Duodenal mucosa (tissue), 2 donors: ENCODE measurements around the gene HSPA14.

Experiments
- H3K27ac ChIP-seq: one replicate; pipeline ENCODE4 v1.7.0; 2013; ENCODE audit warnings: low read depth, low read length
- H3K27me3 ChIP-seq, 2 donors: one replicate each; pipeline ENCODE4 v1.7.0; 2013; ENCODE audit warnings: low read length in 2 of 2, control low read depth in 1 of 2; ENCODE audit not compliant: insufficient read depth in 2 of 2, control insufficient read depth in 1 of 2
- H3K36me3 ChIP-seq, 2 donors: one replicate each; pipeline ENCODE4 v1.7.0; 2013; ENCODE audit warnings: low read length in 2 of 2, control low read depth in 1 of 2; ENCODE audit not compliant: insufficient read depth in 2 of 2, control insufficient read depth in 1 of 2
- H3K4me1 ChIP-seq, 2 donors: one replicate each; pipeline ENCODE4 v1.7.0; 2013; ENCODE audit warnings: low read length in 2 of 2, control low read depth in 1 of 2; ENCODE audit not compliant: insufficient read depth in 2 of 2, control insufficient read depth in 1 of 2
- H3K4me3 ChIP-seq, 2 donors: one replicate each; pipeline ENCODE4 v1.7.0; 2013; ENCODE audit warnings: low read length in 2 of 2, low read depth in 1 of 2
- H3K9ac ChIP-seq, 2 donors: one replicate each; pipeline ENCODE4 v1.7.0; 2013; ENCODE audit warnings: low read length in 2 of 2, low read depth in 1 of 2
- H3K9me3 ChIP-seq, 2 donors: one replicate each; pipeline ENCODE4 v1.7.0; 2013; ENCODE audit warnings: low read length in 2 of 2, control low read depth in 1 of 2; ENCODE audit not compliant: control insufficient read depth in 1 of 2

HSPA14 gene

GRCh38 chr10:14879124-14879927 lies 41.2 kb downstream of the HSPA14 start:
- Histone ChIP-seq H3K4me3 (peak overlapping the region; percentile 94 to 96), H3K4me1 (peaks cover 14% of the 10 kb centered on the region in 2 donors), H3K27ac (peak overlapping the region; percentile 96), H3K9ac (peak overlapping the region; percentile 72 to 75), H3K27me3 (no peaks in the 10 kb centered on the region), H3K9me3 (no peaks in the 10 kb centered on the region), H3K36me3 (peaks cover 0 to 3% of the 10 kb centered on the region in 2 donors)

- Histone ChIP-seq H3K4me3 (peak overlapping the region; percentile 94 to 96), H3K27ac (no peak overlapping the region), H3K9ac (peak overlapping the region; percentile 72 to 75), H3K27me3 (no peaks in the 10 kb centered on the region), H3K9me3 (no peaks in the 10 kb centered on the region), H3K4me1 (peaks cover 14 to 17% of the 10 kb centered on the region in 2 donors), H3K36me3 (no peaks in the 10 kb centered on the region)
These were observed 41.8 kb downstream of the HSPA14 start for GRCh38 chr10:14879928-14880193.

- Histone ChIP-seq H3K9me3 (no peaks in the 10 kb centered on the region), H3K4me1 (peaks cover 14 to 19% of the 10 kb centered on the region in 2 donors), H3K36me3 (no peaks in the 10 kb centered on the region), H3K27me3 (no peaks in the 10 kb centered on the region), H3K27ac (no peak overlapping the region), H3K4me3 (peak overlapping the region; percentile 94 to 96), H3K9ac (peak overlapping the region in 1 of 2 donors; percentile 75)
These were observed 42.1 kb downstream of the HSPA14 start for GRCh38 chr10:14880229-14880628.

- Histone ChIP-seq H3K9me3 (no peaks in the 10 kb centered on the region), H3K27me3 (no peaks in the 10 kb centered on the region), H3K4me3 (no peak overlapping the region), H3K4me1 (peaks cover 8 to 10% of the 10 kb centered on the region in 2 donors), H3K9ac (no peak overlapping the region), H3K27ac (no peak overlapping the region), H3K36me3 (no peaks in the 10 kb centered on the region)
These were observed 46.0 kb downstream of the HSPA14 start for GRCh38 chr10:14884082-14884481.

- Histone ChIP-seq H3K9me3 (no peaks in the 10 kb centered on the region), H3K4me1 (peaks cover 0 to 10% of the 10 kb centered on the region in 2 donors), H3K27me3 (no peaks in the 10 kb centered on the region), H3K4me3 (no peak overlapping the region), H3K27ac (no peak overlapping the region), H3K9ac (no peak overlapping the region), H3K36me3 (no peaks in the 10 kb centered on the region)
These were observed 51.2 kb downstream of the HSPA14 start for GRCh38 chr10:14889318-14889717.

GRCh38 chr10:14891151-14891550 lies 53.0 kb downstream of the HSPA14 start:
- no peaks in the 10 kb centered on the region for H3K36me3 ChIP-seq
- no peak overlapping the region for H3K9ac ChIP-seq
- H3K4me1 ChIP-seq, result peaks cover 0 to 5% of the 10 kb centered on the region in 2 donors
- no peak overlapping the region for H3K4me3 ChIP-seq
- no peaks in the 10 kb centered on the region for H3K9me3 ChIP-seq
- H3K27me3 ChIP-seq, result no peaks in the 10 kb centered on the region
- no peak overlapping the region for H3K27ac ChIP-seq

- Histone ChIP-seq H3K4me1 (no peaks in the 10 kb centered on the region), H3K27me3 (no peaks in the 10 kb centered on the region), H3K36me3 (peaks cover 11 to 35% of the 10 kb centered on the region in 2 donors)
These were observed 66.2 kb downstream of the HSPA14 start for GRCh38 chr10:14904316-14904732.

GRCh38 chr10:14904864-14905263 lies 66.8 kb downstream of the HSPA14 start:
- Histone ChIP-seq H3K27me3 (no peaks in the 10 kb centered on the region), H3K9ac (no peak overlapping the region), H3K27ac (no peak overlapping the region), H3K4me3 (no peak overlapping the region), H3K36me3 (peaks cover 11 to 40% of the 10 kb centered on the region in 2 donors), H3K9me3 (no peaks in the 10 kb centered on the region), H3K4me1 (no peaks in the 10 kb centered on the region)

More at GRCh38 chr10:14904316-14904732, 66.2 kb downstream of the HSPA14 start:
- H3K4me3 ChIP-seq, result no peak overlapping the region
- no peak overlapping the region for H3K9ac ChIP-seq
- H3K27ac ChIP-seq, result no peak overlapping the region
- H3K9me3 ChIP-seq, result no peaks in the 10 kb centered on the region

- Histone ChIP-seq H3K4me3 (no peak overlapping the region), H3K9ac (no peak overlapping the region), H3K9me3 (no peaks in the 10 kb centered on the region), H3K27ac (no peak overlapping the region), H3K36me3 (peaks cover 11 to 46% of the 10 kb centered on the region in 2 donors), H3K27me3 (no peaks in the 10 kb centered on the region), H3K4me1 (no peaks in the 10 kb centered on the region)
These were observed 67.8 kb downstream of the HSPA14 start for GRCh38 chr10:14905890-14906289.

- Histone ChIP-seq H3K9me3 (no peaks in the 10 kb centered on the region), H3K4me1 (no peaks in the 10 kb centered on the region), H3K9ac (no peak overlapping the region), H3K4me3 (no peak overlapping the region), H3K27me3 (no peaks in the 10 kb centered on the region), H3K36me3 (peaks cover 15 to 48% of the 10 kb centered on the region in 2 donors), H3K27ac (no peak overlapping the region)
These were observed 68.7 kb downstream of the HSPA14 start for GRCh38 chr10:14906765-14907164.
